GM12875 (cell line): ENCODE results near the gene TOP2B.

Experiments
- H3K4me3 ChIP-seq: one replicate; pipeline ENCODE4 v1.5.1; 2011; ENCODE audit warnings: low read depth, low read length, control low read depth
- CTCF ChIP-seq: IDR thresholded peaks from 2 replicates; pipeline ENCODE4 v1.5.1; 2011; ENCODE audit warnings: low read depth, mild to moderate bottlenecking, control low read depth, inconsistent platforms, low read length, moderate library complexity, borderline replicate concordance; ENCODE audit not compliant: insufficient read depth

TOP2B gene

GRCh38 chr3:25697553-25697952 is 32.8 kb upstream of the TOP2B start:
- TF ChIP-seq CTCF, result no peak

GRCh38 chr3:25695731-25696420 is 31.2 kb upstream of the TOP2B start:
- TF ChIP-seq CTCF, result no peak

More at GRCh38 chr3:25697553-25697952, 32.8 kb upstream of the TOP2B start:
- H3K4me3 ChIP-seq, result no peak overlapping the region

GRCh38 chr3:25693238-25693637 is 28.5 kb upstream of the TOP2B start:
- no peak overlapping the region for H3K4me3 ChIP-seq
- TF ChIP-seq CTCF, result no peak

More at GRCh38 chr3:25695731-25696420, 31.2 kb upstream of the TOP2B start:
- no peak overlapping the region for H3K4me3 ChIP-seq

- no peak for TF ChIP-seq CTCF
- H3K4me3 ChIP-seq, result no peak overlapping the region
Observed at GRCh38 chr3:25692341-25692740, 27.6 kb upstream of the TOP2B start.

GRCh38 chr3:25690768-25691533 is 26.2 kb upstream of the TOP2B start:
- no peak overlapping the region for H3K4me3 ChIP-seq
- no peak for TF ChIP-seq CTCF

- no peak for TF ChIP-seq CTCF
- H3K4me3 ChIP-seq, result no peak overlapping the region
Observed at GRCh38 chr3:25689226-25689625, 24.5 kb upstream of the TOP2B start.

- H3K4me3 ChIP-seq, result no peak overlapping the region
- TF ChIP-seq CTCF, result no peak
Observed at GRCh38 chr3:25687742-25688141, 23.0 kb upstream of the TOP2B start.
